ENCODE measurements around the gene UHRF1. TPM values are rescaled to one million over a fixed set of nuclear protein-coding genes. Genes with fewer than 3 reads are reported as not detected.
A peak's percentile ranks its signal among the peaks of the same experiment; 100 is the strongest.

The UHRF1 gene
- total and polyA plus RNA-seq, 2 of the 4 experiments (the other 2 are of a cell fraction), result 47.4 to 57.4 TPM

GRCh38 chr19:4877753-4878490 is 31.4 kb upstream of the UHRF1 start:
- Histone ChIP-seq H3K4me1 (ENCODE audit: control insufficient read depth, insufficient read depth, low read length) (peaks cover 4% of the 10 kb centered on the region; the same call in 1 of the 2 replicates), H2BK120ac (ENCODE audit: low read depth, low read length) (0 out of 2 replicates have a peak overlapping the region, but pooled peaks have one; percentile 32), H3K14ac (replicated peaks; ENCODE audit: low read depth, low read length) (no peak overlapping the region), H3K4me3 (ENCODE audit: insufficient read depth, low read depth, low read length) (no peak overlapping the region), H3K18ac (ENCODE audit: low read depth, low read length) (no peak overlapping the region), H3K79me1 (ENCODE audit: low read depth in 1 of 2, low read length in 2 of 2) (no peaks in the 10 kb centered on the region), H3K4ac (ENCODE audit: low read depth, low read length) (no peak overlapping the region), H3K9me3 (ENCODE audit: control insufficient read depth, insufficient read depth, low read length) (no peaks in the 10 kb centered on the region), H3K4me2 (ENCODE audit: low read depth, low read length) (no peak overlapping the region), H2AK9ac (replicated peaks; ENCODE audit: low read depth, low read length, poor library complexity) (no peak overlapping the region), H3K9ac (ENCODE audit: low read depth, low read length) (no peak overlapping the region), H2BK15ac (ENCODE audit: low read depth, low read length) (no peak overlapping the region), H2BK5ac (ENCODE audit: low read depth, low read length, poor library complexity, severe bottlenecking) (no peak overlapping the region), H4K5ac (ENCODE audit: low read depth, low read length) (no peak overlapping the region), H4K8ac (ENCODE audit: low read depth in 2 of 2, low read length in 2 of 2) (peak overlapping the region in 1 of 2 experiments; percentile 9; a peak in 1 of 4 replicates), H3K9me1 (ENCODE audit: insufficient read depth, low read length) (no peaks in the 10 kb centered on the region; the same call in 1 of the 2 replicates), H3K27me3 (ENCODE audit: control insufficient read depth, insufficient read depth, low read length) (no peaks in the 10 kb centered on the region), H4K91ac (ENCODE audit: insufficient read depth, low read depth, low read length) (no peak overlapping the region), H3K36me3 (ENCODE audit: control insufficient read depth, insufficient read depth, low read length) (no peaks in the 10 kb centered on the region), H2AFZ (replicated peaks; ENCODE audit: low read length, poor library complexity) (peak overlapping the region; percentile 86), H2BK20ac (ENCODE audit: low read depth, low read length) (no peak overlapping the region), H2AK5ac (ENCODE audit: low read depth, low read length) (no peak overlapping the region), H3K23ac (ENCODE audit: low read depth, low read length) (no peak overlapping the region), H4K20me1 (ENCODE audit: insufficient read depth, low read length) (no peaks in the 10 kb centered on the region), H3K56ac (ENCODE audit: extremely low read depth, insufficient read depth, low read length) (no peak overlapping the region), H3K27ac (ENCODE audit: insufficient read depth, low read length) (no peak overlapping the region)
- TF ChIP-seq FOS (IDR thresholded peaks at IDR 0.05; ENCODE audit: low read depth, low read length) (no peak), SMC3 (IDR thresholded peaks at IDR 0.05; ENCODE audit: low read depth, low read length) (no peak), CTCF (conservative IDR thresholded peaks at IDR 0.05; ENCODE audit: low read depth, low read length) (no peak), USF2 (IDR thresholded peaks at IDR 0.05; ENCODE audit: low read depth, low read length) (no peak), ELK1 (IDR thresholded peaks at IDR 0.05; ENCODE audit: borderline replicate concordance, low read depth, low read length) (no peak), BHLHE40 (IDR thresholded peaks at IDR 0.05; ENCODE audit: low read depth, low read length) (no peak), RAD21 (IDR thresholded peaks at IDR 0.05; ENCODE audit: low read length) (no peak)
- ChIA-PET POLR2A (ENCODE audit: unreplicated experiment) (no interaction called here), CTCF (no interaction called here)
- ATAC-seq (ENCODE audit: low read depth) (no peak), DNase-seq (no peak)
- BruUV-seq (replicated peaks), result no TSS peak
- WGBS, 2 experiments (ENCODE audit: extremely low coverage in 2 of 2, insufficient read length in 1 of 2), result 72% methylated on average over 5 of the region's 30 CpGs; no CpG with 5 or more reads in 1 of the 2 experiments
- intact Hi-C loops (cut with micrococcal nuclease) (no loop called here), dilution Hi-C loops (cut with HindIII; ENCODE audit: low sequenced_read_pairs, unreplicated experiment) (no loop called here), in situ Hi-C loops (cut with MboI; ENCODE audit: low sequenced_read_pairs) (no loop called here)
